Measurements from ENCODE around the gene SAMD4A.

The SAMD4A gene

DNA sequence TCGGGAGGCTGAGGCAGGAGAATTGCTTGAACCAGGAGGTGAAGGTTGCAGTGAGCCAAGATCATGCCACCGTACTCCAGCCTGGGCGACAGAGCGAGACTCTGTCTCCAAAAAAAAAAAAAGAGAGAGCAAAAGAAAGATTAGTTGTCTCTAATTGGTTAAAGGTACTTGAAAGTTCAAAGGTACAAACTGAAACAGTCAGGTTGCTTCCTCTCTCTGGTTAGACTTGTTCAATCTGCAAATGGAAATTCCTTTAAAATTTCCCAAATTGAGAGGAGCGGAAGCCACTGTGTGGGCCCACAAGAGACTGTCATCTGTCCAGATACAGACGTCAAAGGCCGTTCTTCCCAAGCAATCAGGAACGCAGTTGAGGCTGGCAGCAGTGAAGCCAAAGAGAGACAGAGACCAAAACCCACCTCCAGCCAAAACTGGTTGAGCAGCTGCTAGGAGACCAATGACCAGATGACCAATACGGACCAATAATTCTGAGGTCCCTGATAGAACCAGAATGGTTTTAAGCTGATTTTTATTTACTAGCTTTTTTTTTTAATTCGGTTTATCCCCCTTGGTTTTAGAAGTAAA, 272.1 kb downstream of the SAMD4A start:
- no peak for TF ChIP-seq CEBPB (IDR thresholded peaks at IDR 0.05)
- TF ChIP-seq, protein P1, sequence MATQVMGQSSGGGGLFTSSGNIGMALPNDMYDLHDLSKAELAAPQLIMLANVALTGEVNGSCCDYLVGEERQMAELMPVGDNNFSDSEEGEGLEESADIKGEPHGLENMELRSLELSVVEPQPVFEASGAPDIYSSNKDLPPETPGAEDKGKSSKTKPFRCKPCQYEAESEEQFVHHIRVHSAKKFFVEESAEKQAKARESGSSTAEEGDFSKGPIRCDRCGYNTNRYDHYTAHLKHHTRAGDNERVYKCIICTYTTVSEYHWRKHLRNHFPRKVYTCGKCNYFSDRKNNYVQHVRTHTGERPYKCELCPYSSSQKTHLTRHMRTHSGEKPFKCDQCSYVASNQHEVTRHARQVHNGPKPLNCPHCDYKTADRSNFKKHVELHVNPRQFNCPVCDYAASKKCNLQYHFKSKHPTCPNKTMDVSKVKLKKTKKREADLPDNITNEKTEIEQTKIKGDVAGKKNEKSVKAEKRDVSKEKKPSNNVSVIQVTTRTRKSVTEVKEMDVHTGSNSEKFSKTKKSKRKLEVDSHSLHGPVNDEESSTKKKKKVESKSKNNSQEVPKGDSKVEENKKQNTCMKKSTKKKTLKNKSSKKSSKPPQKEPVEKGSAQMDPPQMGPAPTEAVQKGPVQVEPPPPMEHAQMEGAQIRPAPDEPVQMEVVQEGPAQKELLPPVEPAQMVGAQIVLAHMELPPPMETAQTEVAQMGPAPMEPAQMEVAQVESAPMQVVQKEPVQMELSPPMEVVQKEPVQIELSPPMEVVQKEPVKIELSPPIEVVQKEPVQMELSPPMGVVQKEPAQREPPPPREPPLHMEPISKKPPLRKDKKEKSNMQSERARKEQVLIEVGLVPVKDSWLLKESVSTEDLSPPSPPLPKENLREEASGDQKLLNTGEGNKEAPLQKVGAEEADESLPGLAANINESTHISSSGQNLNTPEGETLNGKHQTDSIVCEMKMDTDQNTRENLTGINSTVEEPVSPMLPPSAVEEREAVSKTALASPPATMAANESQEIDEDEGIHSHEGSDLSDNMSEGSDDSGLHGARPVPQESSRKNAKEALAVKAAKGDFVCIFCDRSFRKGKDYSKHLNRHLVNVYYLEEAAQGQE (IDR thresholded peaks at IDR 0.05; ENCODE audit: low read depth) = no peak
- no peak for TF ChIP-seq CREB1 (IDR thresholded peaks at IDR 0.05; ENCODE audit: low read depth)
- no peak for TF ChIP-seq NFIC (IDR thresholded peaks at IDR 0.05)
- TF ChIP-seq, protein P2, sequence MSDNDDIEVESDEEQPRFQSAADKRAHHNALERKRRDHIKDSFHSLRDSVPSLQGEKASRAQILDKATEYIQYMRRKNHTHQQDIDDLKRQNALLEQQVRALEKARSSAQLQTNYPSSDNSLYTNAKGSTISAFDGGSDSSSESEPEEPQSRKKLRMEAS (IDR thresholded peaks at IDR 0.05) = no peak
- no peak for TF ChIP-seq RAD21 (IDR thresholded peaks at IDR 0.05; ENCODE audit: low read depth)
- TF ChIP-seq EGR1 (IDR thresholded peaks at IDR 0.05) = no peak

DNA sequence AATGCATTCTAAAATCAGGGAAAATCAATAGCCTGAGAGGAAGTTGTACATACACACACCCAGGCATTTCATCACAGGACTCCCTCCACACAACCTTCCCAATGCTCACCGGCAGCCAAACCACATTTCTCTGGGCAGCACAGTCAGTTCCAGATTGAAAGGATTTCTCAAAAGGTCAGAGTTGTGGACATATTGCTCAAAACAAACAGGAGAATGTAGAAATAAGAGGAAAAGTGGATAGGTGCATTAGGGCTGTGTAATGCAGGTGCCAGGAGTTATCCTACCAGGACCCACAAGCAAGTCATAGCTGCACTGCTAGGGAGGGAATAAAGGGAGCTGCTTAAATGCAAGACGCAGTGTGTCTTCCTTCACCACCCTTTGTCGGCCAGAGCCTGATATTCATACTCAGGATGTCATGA, 272.8 kb downstream of the SAMD4A start:
- TF ChIP-seq, protein P1 (IDR thresholded peaks at IDR 0.05; ENCODE audit: low read depth) = no peak
- no peak for TF ChIP-seq ZBTB7A (IDR thresholded peaks at IDR 0.05; ENCODE audit: low read depth)
- TF ChIP-seq EGR1 (IDR thresholded peaks at IDR 0.05) = no peak
- no peak for TF ChIP-seq NFIC (IDR thresholded peaks at IDR 0.05)
- TF ChIP-seq FOXM1 (IDR thresholded peaks at IDR 0.05; ENCODE audit: borderline replicate concordance, low read depth) = no peak
- TF ChIP-seq CEBPB (IDR thresholded peaks at IDR 0.05) = no peak
- no peak for TF ChIP-seq TAF1 (IDR thresholded peaks at IDR 0.05; ENCODE audit: low read depth)
- TF ChIP-seq, protein P3, sequence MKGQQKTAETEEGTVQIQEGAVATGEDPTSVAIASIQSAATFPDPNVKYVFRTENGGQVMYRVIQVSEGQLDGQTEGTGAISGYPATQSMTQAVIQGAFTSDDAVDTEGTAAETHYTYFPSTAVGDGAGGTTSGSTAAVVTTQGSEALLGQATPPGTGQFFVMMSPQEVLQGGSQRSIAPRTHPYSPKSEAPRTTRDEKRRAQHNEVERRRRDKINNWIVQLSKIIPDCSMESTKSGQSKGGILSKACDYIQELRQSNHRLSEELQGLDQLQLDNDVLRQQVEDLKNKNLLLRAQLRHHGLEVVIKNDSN (IDR thresholded peaks at IDR 0.05) = no peak
- TF ChIP-seq RAD21 (IDR thresholded peaks at IDR 0.05; ENCODE audit: low read depth) = no peak
- TF ChIP-seq CREB1 (IDR thresholded peaks at IDR 0.05; ENCODE audit: low read depth) = no peak
- TF ChIP-seq TCF12 (IDR thresholded peaks at IDR 0.05; ENCODE audit: low read depth) = no peak
- no peak for TF ChIP-seq TEAD4 (IDR thresholded peaks at IDR 0.05)
- TF ChIP-seq YY1 (IDR thresholded peaks at IDR 0.05; ENCODE audit: low read depth) = no peak
- TF ChIP-seq, protein P2 (IDR thresholded peaks at IDR 0.05) = no peak
- TF ChIP-seq EP300 (IDR thresholded peaks at IDR 0.05; ENCODE audit: borderline replicate concordance) = no peak

DNA sequence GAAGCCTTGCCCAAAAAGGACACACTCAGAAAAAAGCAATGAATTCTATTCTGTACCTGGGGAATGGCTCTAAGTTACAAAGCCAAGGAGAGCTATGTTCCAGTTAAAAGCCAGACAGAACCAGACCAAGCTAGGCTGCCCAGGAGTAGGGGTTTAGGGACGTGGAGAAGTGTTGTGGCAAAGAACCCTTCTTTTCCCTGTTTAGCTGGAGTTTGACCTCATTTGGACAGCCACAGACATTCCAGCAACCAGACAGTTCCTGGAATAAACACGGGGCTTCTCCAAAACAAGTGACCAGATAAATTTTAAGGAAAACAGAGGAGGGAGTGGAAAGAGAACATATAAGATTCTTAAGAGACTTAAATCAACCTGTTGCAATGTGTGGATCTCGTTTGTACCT, 273.4 kb downstream of the SAMD4A start:
- no peak for TF ChIP-seq NFIC (IDR thresholded peaks at IDR 0.05)
- TF ChIP-seq CREB1 (IDR thresholded peaks at IDR 0.05; ENCODE audit: low read depth) = no peak
- TF ChIP-seq, protein P1 (IDR thresholded peaks at IDR 0.05; ENCODE audit: low read depth) = no peak
- TF ChIP-seq YY1 (IDR thresholded peaks at IDR 0.05; ENCODE audit: low read depth) = no peak
- TF ChIP-seq FOXM1 (IDR thresholded peaks at IDR 0.05; ENCODE audit: borderline replicate concordance, low read depth) = no peak
- no peak for TF ChIP-seq TCF12 (IDR thresholded peaks at IDR 0.05; ENCODE audit: low read depth)
- no peak for TF ChIP-seq CEBPB (IDR thresholded peaks at IDR 0.05)
- TF ChIP-seq EGR1 (IDR thresholded peaks at IDR 0.05) = no peak
- TF ChIP-seq EP300 (IDR thresholded peaks at IDR 0.05; ENCODE audit: borderline replicate concordance) = no peak

DNA sequence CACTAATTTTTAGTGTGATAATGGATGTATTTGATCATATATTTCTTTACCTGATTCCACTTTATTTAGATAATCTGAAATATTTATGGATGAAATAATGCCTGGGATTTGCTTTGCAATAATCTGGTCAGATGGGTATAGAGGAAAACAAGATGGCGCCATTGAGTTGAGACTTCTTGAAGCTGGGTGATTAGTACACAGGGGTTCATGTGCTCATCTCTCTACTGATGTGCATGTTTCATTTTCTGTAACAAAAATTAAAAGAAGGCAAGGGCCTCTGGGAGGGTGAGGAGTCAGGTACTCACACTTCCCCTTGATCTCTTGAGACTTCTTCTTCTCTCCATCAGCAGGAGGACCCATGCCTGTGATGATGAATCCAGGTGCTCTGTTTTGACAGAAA, 273.9 kb downstream of the SAMD4A start:
- TF ChIP-seq ZBTB7A (IDR thresholded peaks at IDR 0.05; ENCODE audit: low read depth) (no peak), CEBPB (IDR thresholded peaks at IDR 0.05) (no peak)

Data from Ishikawa (cell line).